HG03139 (cell line): ENCODE measurements around the gene DNAI1.
"Not testable (repeated sequence)": the region's sequence is repeated elsewhere in the genome, so short reads cannot be mapped to it uniquely, and the experiment has no call there.

Experiments used
- ATAC-seq: cut with Tn5 transposase; IDR thresholded peaks from one replicate; pipeline ENCODE4 v1.9.1; 2021; ENCODE audit not compliant: unreplicated experiment

Gene DNAI1

DNA sequence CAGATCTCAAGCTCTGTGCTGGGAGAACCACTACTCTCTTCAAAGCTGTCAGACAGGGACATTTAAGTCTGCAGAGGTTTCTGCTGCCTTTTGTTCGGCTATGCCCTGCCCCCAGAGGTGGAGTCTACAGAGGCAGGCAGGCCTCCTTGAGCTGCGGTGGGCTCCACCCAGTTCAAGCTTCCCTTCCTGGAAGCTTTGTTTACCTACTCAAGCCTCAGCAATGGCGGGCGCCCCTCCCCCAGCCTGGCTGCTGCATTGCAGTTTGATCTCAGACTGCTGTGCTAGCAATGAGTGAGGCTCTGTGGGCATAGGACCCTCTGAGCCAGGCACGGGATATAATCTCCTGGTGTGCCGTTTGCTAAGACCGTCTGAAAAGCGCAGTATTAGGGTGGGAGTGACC is 73.4 kb downstream of the DNAI1 start:
- ATAC-seq: not testable (repeated sequence)

DNA sequence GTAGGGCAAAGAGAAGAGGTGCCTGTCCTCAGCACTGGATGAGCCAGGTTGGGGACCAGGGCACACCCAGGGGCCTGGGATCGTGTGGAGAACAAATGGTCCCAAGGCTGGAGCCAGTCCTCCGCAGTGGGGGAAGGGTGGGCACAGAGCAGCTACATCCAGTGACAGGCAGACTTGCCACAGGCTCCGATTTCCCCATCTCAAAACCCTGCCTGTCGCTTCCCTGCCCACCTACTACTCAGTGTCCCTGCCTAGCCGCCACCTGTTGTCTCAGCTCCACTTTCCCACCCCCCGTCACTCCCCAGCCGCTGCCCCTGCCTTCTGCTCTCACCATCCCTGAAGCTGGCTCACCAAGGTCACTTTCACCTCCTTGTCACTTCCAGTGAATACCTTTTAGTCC is 78.1 kb downstream of the DNAI1 start:
- no peak for ATAC-seq

- no peak for ATAC-seq
Measured at GRCh38 chr9:34540827-34541226, 82.2 kb downstream of the DNAI1 start.

DNA sequence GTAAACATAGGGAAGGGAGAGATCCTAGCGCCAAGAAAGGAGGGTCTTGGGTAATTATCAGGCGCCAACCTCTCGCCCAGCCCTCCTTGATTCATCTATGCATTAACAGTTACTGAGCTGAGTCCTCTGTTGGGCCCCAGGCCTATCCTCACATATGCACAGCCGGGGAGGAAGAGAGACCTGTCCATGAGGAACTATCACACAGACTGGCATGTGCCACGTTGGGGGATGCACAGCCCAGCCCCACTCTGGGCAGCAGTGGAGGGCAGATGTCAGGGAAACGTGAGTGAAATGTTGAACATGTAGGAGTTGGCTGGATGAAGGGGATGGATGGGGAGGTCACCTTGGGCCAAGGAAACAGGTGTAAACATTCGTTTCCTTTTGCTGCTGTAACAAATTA is 82.9 kb downstream of the DNAI1 start:
- ATAC-seq: no peak

DNA sequence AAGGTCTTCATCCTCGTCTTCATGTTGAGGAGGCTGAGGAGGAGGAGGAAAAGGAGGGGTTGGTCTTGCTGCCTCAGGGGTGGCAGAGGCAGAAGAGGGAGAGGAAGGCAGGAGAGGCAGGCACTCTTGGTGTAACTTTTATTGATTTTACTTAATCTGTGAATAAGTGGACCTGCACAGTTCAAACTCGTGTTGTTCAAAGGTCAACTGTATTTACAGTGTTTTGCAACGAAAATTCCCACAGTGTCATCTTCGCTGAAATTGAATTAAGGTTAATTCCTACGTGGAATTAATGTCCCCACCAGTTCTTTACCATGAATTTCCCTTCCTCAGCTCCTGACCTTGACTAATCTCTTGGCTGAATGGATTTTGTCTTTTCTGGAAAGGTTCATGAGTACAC is 85.4 kb downstream of the DNAI1 start:
- ATAC-seq: no peak

- ATAC-seq: no peak
Measured at GRCh38 chr9:34545497-34545896, 86.9 kb downstream of the DNAI1 start.

DNA sequence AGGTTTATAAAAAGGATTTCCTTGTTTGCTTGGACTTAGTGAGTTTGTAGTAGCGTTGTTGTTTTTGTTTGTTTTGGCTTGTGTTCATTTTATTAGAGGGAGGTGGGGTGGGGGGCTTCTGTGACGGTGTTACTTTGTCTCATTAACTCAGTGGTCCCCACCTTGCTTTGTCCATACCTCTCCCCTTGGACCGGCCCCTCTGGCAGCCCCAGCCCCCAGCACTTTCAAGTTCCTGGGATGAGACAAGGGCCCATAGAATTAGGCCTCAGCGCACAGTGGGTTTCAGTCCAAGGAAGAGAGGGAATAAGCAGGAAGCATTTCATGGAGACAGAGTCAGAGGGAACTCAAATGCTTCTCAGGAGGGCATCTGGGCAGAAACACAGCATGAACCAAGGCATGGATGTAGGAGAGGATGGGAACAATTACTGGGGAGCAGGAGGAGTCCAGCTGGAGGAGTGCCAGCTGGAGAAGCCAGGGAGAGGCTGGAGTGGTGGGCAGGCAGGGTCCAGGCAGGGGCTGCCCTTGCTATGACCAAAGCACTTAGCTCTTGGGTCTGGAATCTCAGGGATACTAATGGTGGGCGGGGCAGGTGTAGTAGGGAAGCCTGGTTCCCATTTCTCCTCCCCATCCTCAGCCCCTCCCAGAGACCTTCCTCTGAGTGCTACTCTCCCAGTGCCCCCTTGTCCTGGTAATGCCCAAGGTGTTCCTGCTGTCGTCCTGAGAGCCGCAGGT is 87.7 kb downstream of the DNAI1 start:
- ATAC-seq: no peak

DNA sequence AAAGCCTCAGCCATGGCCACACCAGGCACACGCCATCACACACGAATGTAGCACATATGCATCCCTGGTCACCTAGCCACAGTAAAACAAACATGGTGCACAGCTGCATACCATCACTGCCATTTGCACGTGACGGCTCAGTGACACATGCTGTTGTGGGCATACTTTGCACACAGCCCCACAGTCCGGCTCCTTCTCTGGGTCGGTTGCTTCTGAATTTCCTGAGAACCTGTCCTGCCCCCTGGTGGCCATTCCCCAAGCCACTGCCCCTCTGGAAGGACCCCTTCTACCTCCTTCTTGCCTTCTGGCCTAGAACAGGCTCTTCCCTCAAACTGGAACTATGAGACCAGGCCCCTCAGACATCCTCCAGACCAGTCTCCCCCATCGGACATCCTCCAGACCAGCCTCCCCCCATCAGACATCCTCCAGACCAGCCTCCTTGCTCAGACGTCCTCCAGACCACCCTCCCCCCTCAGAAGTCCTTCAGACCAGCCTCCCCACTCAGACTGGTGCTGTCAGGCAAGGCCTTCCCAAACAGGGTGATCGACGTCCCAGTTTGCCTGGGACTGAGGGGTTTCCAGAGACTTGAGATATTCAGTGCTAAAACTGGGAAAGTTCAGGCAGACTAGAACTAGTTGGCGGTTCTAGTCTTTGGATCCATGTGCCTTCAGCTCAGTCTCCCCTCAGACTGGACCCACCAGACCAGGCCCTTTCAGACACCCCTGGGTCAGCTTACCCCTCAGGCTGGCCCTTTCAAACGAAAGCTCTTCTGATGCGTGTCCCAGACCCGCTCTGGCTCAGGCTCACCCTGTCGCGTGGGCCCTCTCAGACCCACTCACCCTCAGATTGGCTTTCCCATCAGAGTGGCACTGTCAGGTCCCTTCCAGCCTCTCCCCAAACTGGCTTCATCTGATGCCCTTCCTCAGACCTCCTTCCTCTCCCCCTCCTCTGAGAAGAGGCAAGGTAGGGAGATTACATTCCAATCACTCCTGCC is 88.5 kb downstream of the DNAI1 start:
- ATAC-seq: no peak

- no peak for ATAC-seq
Measured at GRCh38 chr9:34547960-34548611, 89.5 kb downstream of the DNAI1 start.

- ATAC-seq: no peak
Measured at GRCh38 chr9:34549407-34549732, 90.8 kb downstream of the DNAI1 start.

DNA sequence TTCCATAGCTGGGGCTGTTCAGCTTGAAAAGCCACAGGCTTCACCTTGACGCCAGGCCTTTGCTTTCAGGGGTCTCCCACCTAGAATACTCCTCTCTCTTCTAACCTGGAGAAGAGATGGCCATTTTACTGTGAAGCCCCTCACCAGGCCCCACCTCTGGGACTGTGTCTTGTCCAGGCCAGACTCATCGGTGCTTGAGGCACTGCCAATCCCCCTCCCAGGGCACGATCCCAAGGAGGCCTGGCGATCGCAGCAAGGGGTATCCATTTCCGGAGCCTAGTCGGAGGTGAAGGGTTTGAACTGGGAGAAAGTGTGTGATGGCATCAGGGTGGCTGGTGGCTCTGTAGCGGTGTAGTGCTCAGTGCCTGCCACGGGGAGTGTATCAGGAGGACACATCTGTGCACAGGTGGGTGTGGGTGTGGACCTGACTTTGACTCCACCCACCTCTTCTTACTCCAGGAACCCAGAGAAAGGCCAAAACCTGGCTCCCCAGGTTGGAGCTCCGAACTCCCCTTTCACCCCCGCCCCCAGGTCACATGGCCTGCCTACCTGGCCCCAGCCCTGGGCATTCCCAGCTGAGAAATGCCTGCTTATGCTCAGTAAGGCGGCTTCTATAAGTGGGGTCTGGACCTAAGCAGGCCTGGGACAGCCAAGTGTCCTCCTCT is 91.5 kb downstream of the DNAI1 start:
- no peak for ATAC-seq

GRCh38 chr9:34550681-34551270 is 92.2 kb downstream of the DNAI1 start:
- ATAC-seq: no peak

DNA sequence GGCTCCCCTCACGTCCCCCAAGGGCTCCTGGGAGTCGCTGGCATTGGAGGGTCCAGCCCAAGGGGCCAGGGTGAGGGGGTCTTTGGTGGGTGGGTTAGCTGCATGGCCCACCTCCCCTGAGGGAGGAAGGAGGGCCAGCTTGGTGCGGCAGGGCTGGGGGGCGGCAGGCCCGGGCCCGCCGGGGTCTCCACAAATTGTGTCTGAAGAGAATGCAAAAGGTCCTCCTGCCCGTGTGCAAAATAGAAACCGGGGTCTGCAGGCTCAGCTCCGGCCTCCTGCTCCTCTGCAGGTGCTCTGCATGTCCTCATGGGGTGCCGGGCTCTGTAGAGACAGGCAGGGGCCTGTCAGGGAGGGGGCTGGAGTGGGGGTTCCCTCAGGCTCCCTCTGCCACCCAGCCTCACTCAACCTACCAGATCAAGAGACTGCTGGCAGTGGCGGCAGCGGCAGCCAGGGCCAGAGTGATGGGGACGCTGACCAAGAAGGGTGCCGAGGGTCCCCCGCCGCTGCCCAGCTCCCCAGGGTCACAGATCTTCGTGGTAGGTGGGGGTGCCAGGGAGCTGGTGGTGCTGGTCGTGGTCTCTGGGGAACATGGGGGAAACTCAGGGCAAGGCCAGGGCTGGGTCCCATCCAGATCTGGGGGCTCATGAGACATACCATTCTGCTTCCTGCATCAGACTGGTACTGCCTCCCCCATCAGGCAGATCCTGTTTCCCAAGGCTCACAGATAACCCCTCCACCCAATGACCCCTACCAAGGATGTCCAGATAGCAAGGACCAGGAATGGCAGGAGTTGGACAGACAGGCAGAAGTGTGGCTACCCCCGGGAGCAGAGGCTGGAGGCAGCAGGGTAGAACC is 93.4 kb downstream of the DNAI1 start:
- ATAC-seq: no peak

DNA sequence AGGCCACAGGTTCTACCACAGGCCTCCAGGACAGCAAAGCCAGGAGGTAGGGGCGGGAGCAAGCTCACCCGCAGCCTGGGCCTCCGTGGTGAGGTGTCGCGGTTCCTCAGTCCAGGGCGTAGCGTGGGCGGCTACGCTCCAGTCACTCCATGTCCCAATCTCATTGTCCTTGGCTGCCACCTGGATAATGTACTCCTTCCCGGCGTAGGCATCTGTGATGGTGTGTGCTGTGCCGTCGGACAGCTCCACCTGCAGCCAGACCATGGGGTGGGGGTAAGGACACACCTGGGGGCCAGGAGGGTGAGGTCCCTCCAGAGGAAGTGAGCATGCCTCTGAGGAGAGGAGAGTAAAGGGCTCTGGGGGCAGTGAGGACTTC is 94.0 kb downstream of the DNAI1 start:
- ATAC-seq: no peak

DNA sequence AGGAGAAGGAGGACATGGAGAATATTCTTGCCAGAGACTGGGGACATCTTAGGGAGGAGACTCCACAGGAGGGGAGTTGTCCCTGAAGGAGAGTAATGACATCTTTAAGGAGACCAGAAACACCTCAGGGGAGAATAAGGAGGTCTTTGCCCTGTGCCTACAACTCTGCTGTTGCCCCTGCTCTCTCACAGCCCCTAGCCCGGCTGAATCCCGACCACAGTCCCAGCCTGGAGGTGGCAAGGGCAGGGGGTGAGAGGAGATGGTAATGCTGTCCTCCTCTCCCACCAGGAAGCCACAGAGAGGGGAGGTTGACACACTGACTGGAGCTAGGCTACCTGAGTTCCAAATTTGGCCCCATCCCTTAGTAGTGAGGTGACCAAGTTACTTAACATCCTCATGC is 94.4 kb downstream of the DNAI1 start:
- no peak for ATAC-seq

GRCh38 chr9:34553511-34554021 is 95.0 kb downstream of the DNAI1 start:
- ATAC-seq: no peak

GRCh38 chr9:34554211-34555001 is 95.8 kb downstream of the DNAI1 start:
- no peak for ATAC-seq

GRCh38 chr9:34555002-34555348 is 96.4 kb downstream of the DNAI1 start:
- no peak for ATAC-seq

DNA sequence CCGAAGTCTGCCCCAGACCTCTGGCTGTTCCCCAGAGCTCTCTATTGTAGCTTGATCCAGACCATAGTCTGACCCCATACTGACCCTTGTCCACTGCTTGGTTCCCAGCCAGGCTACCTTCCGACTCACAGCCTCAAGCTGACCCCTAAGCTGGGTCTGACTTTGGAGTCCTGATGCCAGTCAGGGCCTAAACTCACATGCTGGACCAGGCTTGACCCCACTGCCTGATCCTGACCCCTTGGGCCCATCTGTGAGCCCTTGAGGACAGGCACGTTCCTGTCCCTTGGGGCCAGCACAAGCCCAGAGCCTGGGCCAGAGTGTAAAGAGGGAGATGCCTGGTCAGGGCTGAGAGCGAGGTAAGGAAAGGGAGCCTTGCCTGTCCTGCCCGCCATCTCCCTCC is 96.9 kb downstream of the DNAI1 start:
- no peak for ATAC-seq
